Body of pancreas (tissue), 4 donors: ENCODE results near the gene UPK3A. TPM values are rescaled to one million over a fixed set of nuclear protein-coding genes. Genes with fewer than 3 reads are reported as not detected.

Experiments used
- ATAC-seq: fragments of 150-250 bp; one replicate; pipeline ENCODE4 v1.9.1; 2016
- DNase-seq, 4 donors: peaks; one replicate each; pipeline ENCODE4 v3.0.0-alpha.2; 2019
- H3K27ac ChIP-seq, 4 donors: fragments of 200-600 bp; sonication (generic); 1 replicate in 3 of 4; 2 replicates in 1 of 4; pipeline versions ENCODE4 v1.5.1 to v1.6.1; 2016 to 2019; ENCODE audit warnings: mild to moderate bottlenecking in 1 of 4, mixed read lengths in 1 of 4, moderate library complexity in 1 of 4
- H3K27me3 ChIP-seq, 2 donors: fragments of 200-600 bp; sonication (generic); one replicate each; pipeline ENCODE4 v1.6.0; 2016; ENCODE audit warnings: mild to moderate bottlenecking in 1 of 2
- H3K36me3 ChIP-seq, 2 donors: fragments of 200-600 bp; sonication (generic); replicated peaks in 1 of 2; 2 replicates each; pipeline ENCODE4 v1.5.1; 2016; ENCODE audit warnings: low read depth in 2 of 2; ENCODE audit not compliant: insufficient read depth in 1 of 2
- H3K4me1 ChIP-seq: fragments of 200-600 bp; sonication (generic); one replicate; pipeline ENCODE4 v1.6.0; 2016
- H3K4me3 ChIP-seq, 2 donors: fragments of 200-600 bp; sonication (generic); 1 replicate in 1 of 2; 2 replicates in 1 of 2; pipeline ENCODE4 v1.5.1; 2016 to 2019
- H3K9me3 ChIP-seq, 3 donors: fragments of 200-600 bp; sonication (generic); 1 replicate in 2 of 3; 2 replicates in 1 of 3; pipeline ENCODE4 v1.5.1; 2016
- CTCF ChIP-seq, 7 experiments: fragments of 450-650 bp in 4 of 7; fragments of 200-600 bp in 3 of 7; sonication (generic) in 3 of 7; IDR thresholded peaks; one replicate each; pipeline ENCODE4 v1.5.1; 2016 to 2019; ENCODE audit warnings: antibody characterized with exemption in 7 of 7
- POLR2A ChIP-seq, 3 donors: fragments of 450-650 bp; IDR thresholded peaks; one replicate each; pipeline ENCODE4 v1.6.1; 2016; ENCODE audit warnings: antibody characterized with exemption in 3 of 3, mild to moderate bottlenecking in 2 of 3
- WGBS, 2 donors: methylation state at CpG; one replicate each; pipeline ENCODE4 v1.1.5; 2017; 5-methylcytosine and 5-hydroxymethylcytosine counted together
- intact Hi-C: fragments of 100-400 bp; cut with DNase I; formaldehyde crosslinking; loops from one replicate; pipeline ENCODE4 v1.15.1; 2023
- total RNA-seq, 2 donors: library from RNA; depleted of rRNA; stranded (reverse); fragments of >200 nt; gene quantifications; one replicate each; pipeline ENCODE4 v1.1.0, GENCODE V29; 2016

UPK3A gene
- total RNA-seq, 2 donors from 2014 or later, result not detected

- DNase-seq, result no peak
- Histone ChIP-seq H3K27me3 (no peaks in the 10 kb centered on the region), H3K36me3 (no peaks in the 10 kb centered on the region), H3K4me1 (no peaks in the 10 kb centered on the region), H3K9me3 (no peaks in the 10 kb centered on the region), H3K27ac (no peak overlapping the region), H3K4me3 (no peak overlapping the region)
- WGBS, 2 donors, result 53 to 59% methylated on average over 8 of the region's 8 CpGs
- no peak for TF ChIP-seq CTCF (IDR thresholded peaks at IDR 0.05)
- intact Hi-C loops, result no loop called here
- ATAC-seq, result no peak
Observed at GRCh38 chr22:45302751-45303150, 18.0 kb downstream of the UPK3A start.

GRCh38 chr22:45303181-45303580, 18.4 kb downstream of the UPK3A start:
- TF ChIP-seq POLR2A (IDR thresholded peaks at IDR 0.05) (no peak), CTCF (IDR thresholded peaks at IDR 0.05) (no peak)
- Histone ChIP-seq H3K27me3 (no peaks in the 10 kb centered on the region), H3K27ac (no peak overlapping the region), H3K4me1 (no peaks in the 10 kb centered on the region), H3K36me3 (no peaks in the 10 kb centered on the region), H3K4me3 (no peak overlapping the region), H3K9me3 (no peaks in the 10 kb centered on the region)
- no peak for ATAC-seq
- WGBS, 2 donors, result 59 to 62% methylated on average over 7 of the region's 7 CpGs
- no peak for DNase-seq
- intact Hi-C loops, result no loop called here

DNA sequence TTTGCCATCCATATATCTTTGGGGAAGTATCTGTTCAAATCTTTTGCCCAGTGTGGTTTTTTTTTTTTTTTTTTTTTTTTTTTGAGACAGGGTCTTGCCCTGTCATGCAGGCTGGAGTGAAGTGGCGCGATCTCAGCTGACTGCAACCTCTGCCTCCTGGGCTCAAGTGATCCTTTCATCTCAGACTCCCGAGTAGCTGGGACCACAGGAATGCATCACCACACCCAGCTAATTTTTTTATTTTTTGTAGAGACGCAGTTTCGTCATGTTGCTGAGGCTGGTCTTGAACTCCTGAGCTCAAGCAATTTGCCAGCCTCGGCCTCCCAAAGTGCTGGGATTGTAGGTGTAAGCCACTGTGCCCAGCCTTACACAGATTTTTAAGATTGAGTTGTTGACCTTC, 20.2 kb downstream of the UPK3A start:
- intact Hi-C loops, result no loop called here
- DNase-seq (no peak), ATAC-seq (no peak)
- H3K27ac ChIP-seq, result no peak overlapping the region
- no peak overlapping the region for H3K4me3 ChIP-seq
- no peaks in the 10 kb centered on the region for H3K9me3 ChIP-seq
- H3K4me1 ChIP-seq, result peaks cover 7% of the 10 kb centered on the region
- no peak for TF ChIP-seq CTCF (IDR thresholded peaks at IDR 0.05)
- TF ChIP-seq POLR2A (IDR thresholded peaks at IDR 0.05), result no peak
- 69 to 72% methylated on average over 6 of the region's 6 CpGs for WGBS, 2 donors
- H3K27me3 ChIP-seq, result no peaks in the 10 kb centered on the region
- no peaks in the 10 kb centered on the region for H3K36me3 ChIP-seq

DNA sequence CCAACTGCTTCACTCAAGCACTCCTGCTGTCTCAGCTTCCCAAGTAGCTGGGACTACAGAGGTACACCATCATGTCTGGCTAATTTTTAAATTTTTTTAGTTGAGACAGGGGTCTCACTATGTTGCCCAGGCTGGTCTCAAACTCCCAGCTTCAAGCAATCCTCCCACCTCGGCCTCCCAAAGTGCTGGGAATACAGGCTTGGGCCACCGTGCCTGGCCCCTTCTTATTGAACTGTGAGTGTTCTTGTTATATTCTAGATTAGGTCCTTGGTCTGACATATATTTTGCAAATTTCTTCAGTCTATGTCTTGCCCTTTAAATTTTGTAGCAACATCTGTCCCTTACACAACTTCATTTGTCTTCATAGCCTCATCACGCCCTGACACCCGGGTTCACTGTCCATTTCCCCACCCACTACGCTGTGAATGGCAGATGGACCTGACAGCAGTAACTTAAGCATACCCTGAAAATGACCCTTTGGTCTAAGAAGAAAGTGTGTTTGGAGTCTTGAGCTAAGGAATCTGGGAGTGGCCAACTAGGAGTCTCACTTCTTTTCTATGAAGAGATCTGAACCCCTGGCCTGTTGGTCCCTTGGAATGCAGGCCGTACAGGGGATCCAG, 20.8 kb downstream of the UPK3A start:
- 70 to 73% methylated on average over 6 of the region's 6 CpGs for WGBS, 2 donors
- ATAC-seq (no peak), DNase-seq (no peak)
- intact Hi-C loops, result no loop called here
- TF ChIP-seq CTCF (IDR thresholded peaks at IDR 0.05), result no peak
- no peak for TF ChIP-seq POLR2A (IDR thresholded peaks at IDR 0.05)
- no peaks in the 10 kb centered on the region for H3K27me3 ChIP-seq
- H3K27ac ChIP-seq, result no peak overlapping the region
- H3K36me3 ChIP-seq, result no peaks in the 10 kb centered on the region
- H3K4me1 ChIP-seq, result peaks cover 8% of the 10 kb centered on the region
- no peak overlapping the region for H3K4me3 ChIP-seq
- no peaks in the 10 kb centered on the region for H3K9me3 ChIP-seq

DNA sequence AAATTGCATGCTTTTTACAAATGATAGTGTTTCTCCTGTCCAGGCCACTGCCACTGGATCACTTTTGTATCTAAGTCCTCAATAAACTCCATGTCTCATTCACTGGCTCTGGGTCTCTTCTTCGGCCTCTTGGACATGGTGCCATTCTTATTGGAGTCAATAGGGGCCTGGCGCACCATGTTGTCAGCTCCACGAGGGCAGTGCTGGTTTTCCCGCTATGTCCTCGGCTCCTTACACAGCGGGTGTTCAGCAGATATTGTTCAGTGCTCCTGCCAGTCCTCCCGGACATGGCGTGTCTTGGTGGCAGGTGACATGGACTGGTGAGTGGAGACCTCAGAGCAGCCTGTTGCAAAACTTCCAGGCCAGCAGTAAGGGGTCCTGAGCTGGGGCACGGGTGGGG, 21.4 kb downstream of the UPK3A start:
- Histone ChIP-seq H3K27me3 (no peaks in the 10 kb centered on the region), H3K36me3 (no peaks in the 10 kb centered on the region)
- WGBS, 2 donors, result 82 to 91% methylated on average over 5 to 9 of the region's 9 CpGs

More for the DNA sequence above, 21.4 kb downstream of the UPK3A start:
- intact Hi-C loops, result no loop called here
- Histone ChIP-seq H3K4me1 (peaks cover 13% of the 10 kb centered on the region), H3K9me3 (no peaks in the 10 kb centered on the region), H3K4me3 (no peak overlapping the region), H3K27ac (no peak overlapping the region)
- ATAC-seq (no peak), DNase-seq (no peak)
- no peak for TF ChIP-seq CTCF (IDR thresholded peaks at IDR 0.05)
- TF ChIP-seq POLR2A (IDR thresholded peaks at IDR 0.05), result no peak
